HUES6 (cell line): Measurements from ENCODE around the gene THOC5.

Experiments
- H3K27ac ChIP-seq: 2 replicates; pipeline ENCODE4 v1.7.0; 2013; ENCODE audit warnings: low read depth, mild to moderate bottlenecking, low read length, inconsistent platforms
- H3K27me3 ChIP-seq: 2 replicates; pipeline ENCODE4 v1.6.1; 2013; ENCODE audit warnings: low read length; ENCODE audit not compliant: control insufficient read depth, insufficient read depth
- H3K36me3 ChIP-seq: 2 replicates; pipeline ENCODE4 v1.6.1; 2013; ENCODE audit warnings: low read length; ENCODE audit not compliant: control insufficient read depth, insufficient read depth
- H3K4me1 ChIP-seq: 2 replicates; pipeline ENCODE4 v1.6.1; 2013; ENCODE audit warnings: low read length; ENCODE audit not compliant: control insufficient read depth, insufficient read depth
- H3K4me3 ChIP-seq: 2 replicates; pipeline ENCODE4 v1.5.1; 2013; ENCODE audit warnings: low read depth, low read length
- H3K9ac ChIP-seq: one replicate; pipeline ENCODE4 v1.6.1; 2013; ENCODE audit warnings: mild to moderate bottlenecking, low read length
- H3K9me3 ChIP-seq: 2 replicates; pipeline ENCODE4 v1.6.1; 2013; ENCODE audit warnings: low read depth, low read length; ENCODE audit not compliant: control insufficient read depth, insufficient read depth

THOC5 gene

GRCh38 chr22:29482253-29482652 lies 71.3 kb downstream of the THOC5 start:
- Histone ChIP-seq H3K27me3 (peaks cover 54% of the 10 kb centered on the region), H3K36me3 (peaks cover 19% of the 10 kb centered on the region), H3K4me3 (peak overlapping the region; percentile 64), H3K9me3 (no peaks in the 10 kb centered on the region), H3K4me1 (peaks cover 32% of the 10 kb centered on the region), H3K27ac (no peak overlapping the region), H3K9ac (peak overlapping the region; percentile 50)

GRCh38 chr22:29481265-29482000 lies 72.1 kb downstream of the THOC5 start:
- Histone ChIP-seq H3K9ac (peak overlapping the region; percentile 71), H3K27me3 (peaks cover 62% of the 10 kb centered on the region)

GRCh38 chr22:29480512-29481264 lies 72.9 kb downstream of the THOC5 start:
- no peak overlapping the region for H3K27ac ChIP-seq
- no peaks in the 10 kb centered on the region for H3K9me3 ChIP-seq
- H3K4me1 ChIP-seq, result peaks cover 32% of the 10 kb centered on the region
- H3K36me3 ChIP-seq, result peaks cover 8% of the 10 kb centered on the region
- H3K27me3 ChIP-seq, result peaks cover 69% of the 10 kb centered on the region
- peak overlapping the region; percentile 64 for H3K4me3 ChIP-seq
- H3K9ac ChIP-seq, result peak overlapping the region; percentile 71

More at GRCh38 chr22:29481265-29482000, 72.1 kb downstream of the THOC5 start:
- Histone ChIP-seq H3K4me3 (peak overlapping the region; percentile 64), H3K4me1 (peaks cover 32% of the 10 kb centered on the region), H3K9me3 (no peaks in the 10 kb centered on the region), H3K27ac (no peak overlapping the region), H3K36me3 (peaks cover 14% of the 10 kb centered on the region)

- Histone ChIP-seq H3K4me3 (peak overlapping the region; percentile 64), H3K9ac (peak overlapping the region; percentile 37), H3K36me3 (peaks cover 3% of the 10 kb centered on the region; the same call in 1 of the 2 replicates), H3K4me1 (peaks cover 32% of the 10 kb centered on the region), H3K27me3 (peaks cover 69% of the 10 kb centered on the region), H3K27ac (no peak overlapping the region), H3K9me3 (no peaks in the 10 kb centered on the region)
Measured at GRCh38 chr22:29480262-29480511, 73.4 kb downstream of the THOC5 start.

- Histone ChIP-seq H3K27me3 (peaks cover 69% of the 10 kb centered on the region), H3K9ac (peak within 1 kb of the TSS; percentile 71), H3K9me3 (no peaks in the 10 kb centered on the region), H3K27ac (no peak within 1 kb of the TSS), H3K4me3 (peak within 1 kb of the TSS; percentile 64), H3K4me1 (peaks cover 32% of the 10 kb centered on the region), H3K36me3 (peaks cover 3% of the 10 kb centered on the region; the same call in 1 of the 2 replicates)
Measured at GRCh38 chr22:29479417-29480261, 73.9 kb downstream of the THOC5 start, which contains the start of gene NEFH. Gene NEFH, plus strand, starts transcription at chr22:29480218. Its CDS starts 45 bp downstream, at chr22:29480263.

GRCh38 chr22:29478326-29479276 lies 75.0 kb downstream of the THOC5 start:
- peaks cover 3% of the 10 kb centered on the region; the same call in 1 of the 2 replicates for H3K36me3 ChIP-seq
- H3K27ac ChIP-seq, result no peak overlapping the region
- peaks cover 69% of the 10 kb centered on the region for H3K27me3 ChIP-seq
- H3K9ac ChIP-seq, result no peak overlapping the region
- H3K4me1 ChIP-seq, result peaks cover 32% of the 10 kb centered on the region
- H3K4me3 ChIP-seq, result peak overlapping the region; percentile 40
- H3K9me3 ChIP-seq, result no peaks in the 10 kb centered on the region

- H3K9me3 ChIP-seq, result no peaks in the 10 kb centered on the region
- H3K27ac ChIP-seq, result no peak overlapping the region
- H3K4me1 ChIP-seq, result peaks cover 32% of the 10 kb centered on the region
- H3K27me3 ChIP-seq, result peaks cover 69% of the 10 kb centered on the region
- H3K9ac ChIP-seq, result no peak overlapping the region
- H3K4me3 ChIP-seq, result peak overlapping the region; percentile 40
- H3K36me3 ChIP-seq, result no peaks in the 10 kb centered on the region
Measured at GRCh38 chr22:29477723-29478318, 75.7 kb downstream of the THOC5 start.

- Histone ChIP-seq H3K27ac (no peak overlapping the region), H3K27me3 (peaks cover 54% of the 10 kb centered on the region), H3K9ac (no peak overlapping the region), H3K9me3 (no peaks in the 10 kb centered on the region), H3K4me1 (peaks cover 19% of the 10 kb centered on the region), H3K36me3 (no peaks in the 10 kb centered on the region), H3K4me3 (no peak overlapping the region)
Measured at GRCh38 chr22:29476116-29476515, 77.4 kb downstream of the THOC5 start.

- Histone ChIP-seq H3K9me3 (no peaks in the 10 kb centered on the region), H3K9ac (no peak overlapping the region), H3K27me3 (peaks cover 48% of the 10 kb centered on the region), H3K27ac (no peak overlapping the region), H3K4me1 (peaks cover 19% of the 10 kb centered on the region), H3K36me3 (no peaks in the 10 kb centered on the region), H3K4me3 (no peak overlapping the region)
Measured at GRCh38 chr22:29475550-29475949, 78.0 kb downstream of the THOC5 start.

- Histone ChIP-seq H3K9me3 (no peaks in the 10 kb centered on the region), H3K36me3 (no peaks in the 10 kb centered on the region), H3K9ac (no peak overlapping the region), H3K4me1 (peaks cover 12% of the 10 kb centered on the region), H3K27ac (no peak overlapping the region), H3K4me3 (no peak overlapping the region), H3K27me3 (peaks cover 37% of the 10 kb centered on the region)
Measured at GRCh38 chr22:29473001-29473400, 80.6 kb downstream of the THOC5 start.
